ENCODE measurements around the gene LZTR1.

GRCh38 chr22:20982563-20982882 is 426 bp downstream of the LZTR1 start:
- TF ChIP-seq CTCF (conservative IDR thresholded peaks at IDR 0.05) (no peak), EZH2 (IDR thresholded peaks at IDR 0.05; ENCODE audit: low read depth) (no peak)

Measured in PC-9 (cell line).